AG08396 (cell line): ENCODE data around the gene PTPN5.
"Not testable (repeated sequence)": the region's sequence is repeated elsewhere in the genome, so short reads cannot be mapped to it uniquely, and the experiment has no call there.

Source experiments
- DNase-seq: peaks from one replicate; pipeline ENCODE4 v3.0.0; 2012; ENCODE audit warnings: low spot score, mixed read lengths

Gene PTPN5

GRCh38 chr11:18791207-18791968 lies at the start of gene PTPN5:
TSS of gene PTPN5 (minus strand) at chr11:18791798. CDS start at chr11:18771958, 19,840 bp downstream.
- no peak for DNase-seq

DNA sequence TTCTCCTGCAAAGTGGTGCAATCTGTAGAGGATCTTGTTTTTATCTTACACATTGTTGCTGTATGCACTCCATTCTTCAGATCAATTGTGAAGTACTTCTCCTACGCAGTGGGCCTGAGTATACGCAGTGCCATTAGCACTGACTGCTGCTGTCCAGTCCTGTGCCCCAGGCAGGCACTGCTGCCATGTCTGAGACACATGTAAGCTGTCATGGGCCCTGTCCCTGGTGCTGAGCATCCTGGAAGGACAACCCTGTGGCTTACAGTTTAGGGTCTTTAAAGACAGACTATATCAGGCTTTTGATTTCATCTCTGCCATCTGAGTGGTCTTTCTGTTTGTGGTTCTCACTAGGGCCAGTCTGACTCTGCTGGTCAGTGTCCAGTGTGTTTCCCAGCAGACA lies 44.8 kb upstream of the PTPN5 start:
- no peak for DNase-seq

GRCh38 chr11:18834754-18835466 lies 43.3 kb upstream of the PTPN5 start:
- no peak for DNase-seq

- DNase-seq, result not testable (repeated sequence)
Observed at GRCh38 chr11:18820160-18820559, 28.6 kb upstream of the PTPN5 start.

GRCh38 chr11:18804199-18804999 lies 12.8 kb upstream of the PTPN5 start:
- DNase-seq, result no peak

- peak; percentile 58 for DNase-seq
Observed at GRCh38 chr11:18802381-18803257, 11.0 kb upstream of the PTPN5 start.

- DNase-seq, result no peak
Observed at GRCh38 chr11:18798799-18799469, 7.3 kb upstream of the PTPN5 start.

DNA sequence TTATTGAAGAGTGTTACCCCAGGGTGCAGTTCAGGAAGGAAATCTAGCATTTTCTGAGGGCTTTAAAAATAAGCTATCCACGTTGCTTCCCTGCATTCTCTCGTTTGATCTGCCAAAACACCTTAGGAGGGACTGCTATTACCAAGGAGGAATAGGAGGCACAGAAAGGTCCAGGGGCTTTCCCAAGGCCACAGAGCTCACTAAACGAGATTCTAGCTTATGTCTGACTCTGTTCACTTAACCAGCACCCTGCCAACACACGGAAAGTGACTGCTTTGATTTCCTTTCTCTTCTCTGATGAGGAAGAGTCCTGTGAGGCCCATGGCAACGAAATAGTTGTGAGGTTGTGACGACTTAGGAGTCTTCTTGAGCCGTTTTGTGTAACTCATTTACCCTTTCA lies 3.4 kb upstream of the PTPN5 start:
- DNase-seq, result no peak

GRCh38 chr11:18792827-18793226 lies 1.2 kb upstream of the PTPN5 start:
- DNase-seq, result no peak

DNA sequence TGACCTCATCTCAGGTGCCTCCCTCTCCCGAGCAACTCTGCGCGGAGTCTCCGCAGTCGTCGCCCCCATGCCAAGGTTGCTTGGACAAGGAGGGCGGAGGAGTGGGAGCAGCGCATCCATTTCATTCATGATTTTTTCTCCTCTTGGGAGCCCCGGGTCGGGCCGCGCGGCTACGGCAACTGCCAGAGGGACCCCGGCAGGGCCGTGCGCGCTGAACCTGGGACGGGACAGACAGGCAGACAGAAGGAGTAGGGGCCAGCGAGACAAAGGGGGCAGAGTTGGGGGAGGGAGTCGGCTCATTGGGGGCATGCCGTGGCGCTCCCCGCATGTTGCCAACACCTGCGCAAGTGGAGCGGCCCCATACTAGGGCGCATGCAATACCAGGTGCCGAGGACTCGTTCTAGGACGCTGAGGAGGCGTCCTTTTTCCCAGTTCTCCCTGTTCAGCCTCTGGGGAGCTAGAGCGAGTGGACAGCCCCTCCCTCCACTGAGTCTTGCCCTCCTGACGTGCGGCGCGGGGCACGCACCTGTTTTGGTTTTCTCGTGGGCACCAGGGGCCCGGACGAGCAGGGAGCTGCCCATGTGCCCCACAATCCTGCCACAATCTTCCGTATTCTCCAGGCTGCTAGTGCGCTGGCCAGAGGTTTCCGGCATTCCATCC lies 501 bp upstream of the PTPN5 start:
- no peak for DNase-seq

GRCh38 chr11:18790883-18791206 lies 753 bp downstream of the PTPN5 start:
- DNase-seq, result no peak

GRCh38 chr11:18789942-18790341 lies 1.7 kb downstream of the PTPN5 start:
- no peak for DNase-seq

DNA sequence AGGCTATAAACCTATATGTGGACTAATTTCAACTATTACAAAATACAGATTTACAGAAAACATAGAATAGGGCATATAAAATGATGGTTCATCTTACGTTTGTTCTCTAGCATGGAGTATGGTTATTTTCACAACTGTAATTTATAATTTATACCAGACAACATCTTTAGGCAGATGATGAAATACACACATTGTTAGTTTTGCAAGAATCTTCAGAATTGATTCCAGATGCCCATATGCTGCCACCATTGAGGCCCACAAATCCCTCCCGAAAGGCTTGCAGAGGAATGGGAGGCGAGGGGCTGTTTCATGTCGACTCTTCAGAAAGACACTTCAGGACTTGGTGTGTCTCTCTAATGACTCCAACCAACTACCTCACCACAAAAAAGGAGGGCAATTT lies 6.2 kb downstream of the PTPN5 start:
- no peak for DNase-seq

DNA sequence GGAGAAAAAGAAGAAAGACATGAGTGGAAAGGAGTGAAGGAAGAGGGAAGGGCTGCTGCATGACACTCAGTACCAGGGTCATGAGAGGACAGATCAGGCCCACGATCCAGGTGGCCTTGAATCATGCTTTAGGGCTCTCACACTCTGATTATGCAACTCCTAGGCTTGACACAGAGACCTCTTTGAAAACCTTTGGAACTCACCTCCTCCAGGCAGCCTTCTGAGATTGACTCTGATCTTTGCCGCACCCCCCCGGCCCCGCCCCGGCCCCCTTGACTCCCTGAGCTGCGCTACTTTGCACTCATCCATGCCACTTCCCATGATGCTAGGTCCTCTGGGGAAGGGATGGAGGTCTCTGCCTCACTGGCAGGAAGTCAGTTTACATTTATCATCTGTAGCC lies 10.7 kb downstream of the PTPN5 start:
- no peak for DNase-seq

DNA sequence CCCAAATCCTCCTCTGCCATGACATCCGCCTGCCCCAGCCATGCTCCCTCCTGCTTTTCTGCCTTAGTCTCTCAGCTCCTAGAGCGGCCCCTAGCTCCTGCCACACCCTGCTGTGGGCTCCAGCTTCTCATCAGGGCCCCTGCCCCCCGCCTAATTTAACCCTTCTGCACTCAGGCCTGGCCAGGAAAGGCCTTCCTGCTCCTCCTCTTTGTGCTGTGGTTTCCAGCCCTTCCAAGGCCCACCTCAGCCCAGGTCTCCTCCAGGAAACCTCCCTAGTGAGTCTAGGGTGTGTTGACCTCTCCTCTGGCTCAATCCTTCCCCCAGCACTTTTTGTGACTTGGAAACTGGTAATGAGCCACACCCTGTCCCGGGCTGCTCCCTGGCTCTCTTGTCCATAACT lies 11.3 kb downstream of the PTPN5 start:
- DNase-seq, result no peak

DNA sequence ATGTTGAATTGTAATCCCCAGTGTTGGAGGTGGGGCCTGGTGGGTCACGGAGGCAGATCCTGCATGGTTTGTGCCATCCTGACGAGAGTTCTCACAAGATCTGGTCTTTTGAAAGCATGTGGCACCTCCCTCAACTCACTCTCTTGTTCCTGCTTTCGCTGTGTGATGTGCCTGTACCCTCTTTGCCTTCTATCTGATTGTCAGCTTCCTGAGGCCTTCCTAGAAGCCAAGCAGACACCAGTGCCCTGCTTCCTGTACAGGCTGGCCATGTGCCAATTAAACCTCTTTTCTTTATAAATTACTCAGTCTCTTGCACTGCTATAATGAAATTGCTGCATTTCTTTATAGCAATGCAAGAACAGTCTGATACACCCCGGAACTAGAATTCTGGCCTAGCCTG lies 13.1 kb downstream of the PTPN5 start:
- DNase-seq, result no peak

- no peak for DNase-seq
Observed at GRCh38 chr11:18776324-18776723, 15.3 kb downstream of the PTPN5 start.

DNA sequence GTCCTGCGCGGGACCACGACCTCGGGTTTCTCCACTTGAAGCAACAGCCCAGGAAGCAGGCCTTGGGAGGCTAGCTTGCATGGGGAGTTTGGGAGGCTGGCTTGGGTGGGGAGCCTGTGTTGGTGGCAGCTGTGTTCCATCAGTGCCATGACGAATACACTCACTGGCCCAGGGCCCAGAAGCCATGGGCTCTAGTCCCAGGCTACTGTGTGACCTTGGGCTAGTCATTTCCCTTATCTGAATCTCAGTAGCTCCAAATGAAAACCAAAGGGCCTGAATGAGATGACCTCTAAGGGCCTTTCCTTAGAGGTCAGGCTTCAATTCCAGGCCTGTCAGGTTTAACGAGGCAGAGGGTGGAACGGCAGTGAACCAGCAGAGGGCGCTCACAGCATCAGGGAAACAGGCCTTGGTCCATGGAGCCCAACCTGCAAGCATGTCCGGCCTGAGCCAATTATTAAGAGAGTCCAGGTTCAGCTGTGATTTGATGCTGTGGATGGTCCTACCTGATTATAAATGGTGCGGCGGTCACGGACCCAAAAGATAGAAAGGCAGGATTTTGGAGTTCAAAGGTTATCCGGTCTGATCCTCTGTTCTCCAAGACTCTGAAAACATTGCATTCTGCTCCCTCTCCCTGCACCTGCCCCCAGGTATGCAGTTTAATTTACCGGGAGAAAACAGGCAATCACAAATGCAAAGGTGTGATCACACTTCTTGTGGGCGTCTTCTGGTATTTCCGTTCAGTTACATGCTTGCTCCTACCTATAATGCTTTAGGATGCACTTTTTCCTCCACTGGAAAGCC lies 15.9 kb downstream of the PTPN5 start:
- DNase-seq, result peak; percentile 29

DNA sequence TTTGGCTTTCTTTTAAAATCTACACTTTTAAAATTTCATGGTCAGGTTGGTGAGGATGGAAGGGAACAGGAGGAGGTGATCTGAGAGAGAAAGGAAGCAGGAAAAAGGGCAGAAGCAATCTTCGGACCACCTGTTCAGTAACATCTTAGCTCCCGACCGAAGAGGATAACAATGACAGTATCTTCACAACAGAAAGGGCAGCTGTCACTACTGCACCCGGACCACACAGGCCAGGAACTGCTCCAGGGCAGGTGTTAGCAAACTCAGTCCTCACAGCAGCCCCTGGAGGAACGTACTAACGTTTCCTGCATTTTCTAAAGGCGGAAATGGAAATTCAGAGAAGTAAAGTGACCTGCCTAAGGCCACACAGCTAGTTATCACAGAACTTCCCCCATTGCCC lies 16.8 kb downstream of the PTPN5 start:
- no peak for DNase-seq

DNA sequence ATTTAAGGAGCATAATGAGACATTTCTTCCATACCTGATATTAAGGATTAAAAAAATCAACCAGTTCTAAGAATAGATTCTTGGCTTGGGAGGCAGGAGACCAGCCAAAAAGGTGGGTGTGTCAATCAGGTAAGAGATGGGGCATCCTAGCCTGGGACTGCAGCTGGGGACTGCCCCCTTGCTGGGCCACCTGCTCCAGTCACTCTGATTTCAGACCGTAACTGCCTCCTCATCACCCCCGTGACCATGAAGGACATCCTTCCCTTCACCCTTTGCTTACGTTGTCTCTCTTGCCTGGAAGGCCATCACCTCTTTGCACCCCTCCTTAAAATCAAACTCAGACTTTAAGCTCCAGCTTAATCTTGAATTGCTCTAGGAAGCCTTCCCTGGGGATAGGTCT lies 17.9 kb downstream of the PTPN5 start:
- DNase-seq, result no peak
